BJ (cell line): ENCODE measurements around the gene PRDM16. TPM values are rescaled to one million over a fixed set of nuclear protein-coding genes. Genes with fewer than 3 reads are reported as not detected.

Experiments
- CTCF ChIA-PET: fragments of 350-600 bp; formaldehyde crosslinking; extraction: SDS; loops from one replicate; lab custom pipeline; 2021; ENCODE audit warnings: antibody characterized with exemption, inconsistent platforms; lab: Yijun Ruan, JAX
- POLR2A ChIA-PET: fragments of 300-600 bp; sonication (Branson Sonifier 250); formaldehyde crosslinking; extraction: SDS; loops from one replicate; lab custom pipeline; 2021; ENCODE audit warnings: antibody characterized with exemption; lab: Charles Lee
- DNase-seq: peaks from one replicate; pipeline ENCODE4 v3.0.0-alpha.2; 2011; ENCODE audit warnings: low read depth
- H3K27me3 ChIP-seq: 2 replicates; pipeline ENCODE4 v1.6.0; 2011; ENCODE audit warnings: low read length; ENCODE audit not compliant: control insufficient read depth, insufficient read depth
- H3K36me3 ChIP-seq: 2 replicates; pipeline ENCODE4 v1.5.1; 2011; ENCODE audit warnings: low read length; ENCODE audit not compliant: control insufficient read depth, insufficient read depth
- H3K4me3 ChIP-seq: 2 replicates; pipeline ENCODE4 v1.5.1; 2011; ENCODE audit warnings: low read depth, mild to moderate bottlenecking, control low read depth, low read length
- polyA plus RNA-seq: library from polyadenylated mRNA; depleted of rRNA; stranded (reverse); fragments of >200 nt; gene quantifications from 2 replicates; pipeline ENCODE4 v1.2.3, GENCODE V29; 2011
- TF ChIP-seq, protein P1 (sequence below): IDR thresholded peaks from 2 replicates; pipeline ENCODE4 v1.5.1; 2011; ENCODE audit warnings: low read depth, mild to moderate bottlenecking, control low read depth, inconsistent platforms, low read length, moderate library complexity; ENCODE audit not compliant: insufficient read depth

Gene PRDM16
- polyA plus RNA-seq, 1 experiment = 0.02 TPM

DNA sequence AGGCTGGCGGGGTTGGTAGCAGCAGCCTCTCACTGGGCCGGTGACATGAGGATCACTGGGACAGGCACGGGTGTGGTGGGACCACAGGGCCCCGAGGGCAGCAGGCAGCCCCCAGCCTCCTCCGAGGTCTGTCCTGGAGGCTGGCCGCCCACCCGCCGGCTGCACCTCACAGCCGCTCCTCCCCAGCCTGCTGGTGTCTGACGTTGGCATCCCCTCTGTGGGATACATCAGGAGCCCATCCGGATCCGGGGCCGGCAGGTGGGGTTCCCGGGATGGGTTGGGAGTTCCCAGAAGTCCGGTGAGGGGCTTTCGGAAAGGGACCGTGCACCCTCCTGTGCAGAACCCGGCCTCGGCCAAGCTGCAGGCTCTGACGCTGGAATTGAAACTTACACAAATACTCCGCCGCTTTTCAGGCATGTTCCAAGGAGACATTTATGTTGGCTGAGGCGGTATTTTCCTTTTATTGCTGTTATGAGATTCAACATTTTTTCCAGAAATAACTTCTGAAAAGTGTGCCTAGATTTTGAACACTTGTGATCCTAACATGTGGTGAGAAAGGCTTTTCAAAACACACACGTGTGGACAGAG is 243.4 kb downstream of the PRDM16 start:
- DNase-seq = no peak
- Histone ChIP-seq H3K4me3 (no peak overlapping the region), H3K27me3 (no peaks in the 10 kb centered on the region), H3K36me3 (no peaks in the 10 kb centered on the region)
- ChIA-PET CTCF (interaction anchor here (0.8 to 1.6 kb wide), 4 partner anchors 30 to 141 kb away, joined by 3 to 5 read pairs (median 4); no protein-coding TSS in a partner anchor), POLR2A (interaction anchor here (1.4 kb wide), 1 partner anchor 57 kb away, joined by 4 read pairs; no protein-coding TSS in a partner anchor)
- TF ChIP-seq, protein P1, sequence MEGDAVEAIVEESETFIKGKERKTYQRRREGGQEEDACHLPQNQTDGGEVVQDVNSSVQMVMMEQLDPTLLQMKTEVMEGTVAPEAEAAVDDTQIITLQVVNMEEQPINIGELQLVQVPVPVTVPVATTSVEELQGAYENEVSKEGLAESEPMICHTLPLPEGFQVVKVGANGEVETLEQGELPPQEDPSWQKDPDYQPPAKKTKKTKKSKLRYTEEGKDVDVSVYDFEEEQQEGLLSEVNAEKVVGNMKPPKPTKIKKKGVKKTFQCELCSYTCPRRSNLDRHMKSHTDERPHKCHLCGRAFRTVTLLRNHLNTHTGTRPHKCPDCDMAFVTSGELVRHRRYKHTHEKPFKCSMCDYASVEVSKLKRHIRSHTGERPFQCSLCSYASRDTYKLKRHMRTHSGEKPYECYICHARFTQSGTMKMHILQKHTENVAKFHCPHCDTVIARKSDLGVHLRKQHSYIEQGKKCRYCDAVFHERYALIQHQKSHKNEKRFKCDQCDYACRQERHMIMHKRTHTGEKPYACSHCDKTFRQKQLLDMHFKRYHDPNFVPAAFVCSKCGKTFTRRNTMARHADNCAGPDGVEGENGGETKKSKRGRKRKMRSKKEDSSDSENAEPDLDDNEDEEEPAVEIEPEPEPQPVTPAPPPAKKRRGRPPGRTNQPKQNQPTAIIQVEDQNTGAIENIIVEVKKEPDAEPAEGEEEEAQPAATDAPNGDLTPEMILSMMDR = no peak

DNA sequence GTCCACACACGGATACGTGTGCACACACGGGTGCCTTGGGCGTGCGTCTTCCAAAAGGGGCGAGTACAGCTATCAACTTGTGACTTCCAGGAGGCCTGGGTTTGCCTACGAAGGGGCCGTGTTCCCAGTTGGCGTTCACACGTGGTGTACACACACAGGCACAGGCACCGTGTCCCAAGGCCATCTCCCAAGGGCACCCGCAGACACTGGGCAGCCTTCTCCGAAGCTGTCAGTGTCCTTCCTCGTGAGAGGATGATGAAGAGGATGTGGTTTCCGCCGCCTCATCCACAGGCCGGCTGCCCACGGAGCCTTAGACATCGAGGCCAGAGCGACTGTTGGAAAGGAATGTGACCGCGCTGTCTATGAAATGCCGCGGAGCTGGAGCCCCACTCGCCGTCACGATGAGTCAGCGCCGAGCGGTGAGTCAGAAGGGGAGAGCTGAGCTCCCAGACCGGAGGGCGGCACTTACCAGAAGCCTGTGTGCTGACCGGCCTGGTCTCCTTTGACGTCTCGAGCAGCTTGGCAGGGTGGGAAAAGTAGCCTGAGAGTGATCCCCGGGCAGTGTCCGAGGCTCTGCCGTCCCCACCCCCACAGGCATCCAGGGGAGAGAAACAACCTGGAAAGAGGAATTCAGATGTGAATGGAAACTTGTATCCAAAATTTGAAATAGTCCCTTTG is 244.0 kb downstream of the PRDM16 start:
- no peak overlapping the region for H3K4me3 ChIP-seq
- ChIA-PET CTCF (interaction anchor here (1.2 to 1.6 kb wide), 3 partner anchors 31 to 140 kb away, joined by 4 to 5 read pairs (median 4); no protein-coding TSS in a partner anchor), POLR2A (interaction anchor here (1.4 kb wide), 1 partner anchor 56 kb away, joined by 4 read pairs; no protein-coding TSS in a partner anchor)
- TF ChIP-seq, protein P1 = no peak
- no peaks in the 10 kb centered on the region for H3K27me3 ChIP-seq
- peak; percentile 94 for DNase-seq
- no peaks in the 10 kb centered on the region for H3K36me3 ChIP-seq

DNA sequence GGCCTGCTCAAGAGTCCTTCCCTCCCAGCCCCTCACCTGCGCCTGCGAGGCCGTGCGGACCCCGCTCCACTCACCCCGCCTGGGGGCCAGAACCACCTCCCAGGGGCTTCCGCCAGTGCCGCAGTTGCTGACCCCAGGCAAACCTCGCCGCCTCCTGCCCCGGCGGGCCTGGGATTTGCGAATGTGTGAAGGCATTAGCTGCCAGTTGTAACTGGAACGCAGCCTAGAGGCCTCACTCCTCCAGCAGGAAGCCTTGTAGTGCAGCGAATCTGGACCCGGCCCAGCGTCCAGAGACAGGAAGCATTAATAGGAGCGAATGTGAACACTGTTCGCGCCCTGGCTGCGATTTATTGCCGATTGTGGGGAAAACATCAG is 244.6 kb downstream of the PRDM16 start:
- ChIA-PET CTCF (interaction anchor here (0.6 to 1.6 kb wide), 4 partner anchors 31 to 411 kb away, joined by 3 to 5 read pairs (median 4); no protein-coding TSS in a partner anchor), POLR2A (interaction anchor here (1.4 kb wide), 1 partner anchor 56 kb away, joined by 4 read pairs; no protein-coding TSS in a partner anchor)
- Histone ChIP-seq H3K4me3 (no peak overlapping the region), H3K27me3 (no peaks in the 10 kb centered on the region), H3K36me3 (no peaks in the 10 kb centered on the region)
- peak; percentile 39 for DNase-seq
- TF ChIP-seq, protein P1 = no peak

DNA sequence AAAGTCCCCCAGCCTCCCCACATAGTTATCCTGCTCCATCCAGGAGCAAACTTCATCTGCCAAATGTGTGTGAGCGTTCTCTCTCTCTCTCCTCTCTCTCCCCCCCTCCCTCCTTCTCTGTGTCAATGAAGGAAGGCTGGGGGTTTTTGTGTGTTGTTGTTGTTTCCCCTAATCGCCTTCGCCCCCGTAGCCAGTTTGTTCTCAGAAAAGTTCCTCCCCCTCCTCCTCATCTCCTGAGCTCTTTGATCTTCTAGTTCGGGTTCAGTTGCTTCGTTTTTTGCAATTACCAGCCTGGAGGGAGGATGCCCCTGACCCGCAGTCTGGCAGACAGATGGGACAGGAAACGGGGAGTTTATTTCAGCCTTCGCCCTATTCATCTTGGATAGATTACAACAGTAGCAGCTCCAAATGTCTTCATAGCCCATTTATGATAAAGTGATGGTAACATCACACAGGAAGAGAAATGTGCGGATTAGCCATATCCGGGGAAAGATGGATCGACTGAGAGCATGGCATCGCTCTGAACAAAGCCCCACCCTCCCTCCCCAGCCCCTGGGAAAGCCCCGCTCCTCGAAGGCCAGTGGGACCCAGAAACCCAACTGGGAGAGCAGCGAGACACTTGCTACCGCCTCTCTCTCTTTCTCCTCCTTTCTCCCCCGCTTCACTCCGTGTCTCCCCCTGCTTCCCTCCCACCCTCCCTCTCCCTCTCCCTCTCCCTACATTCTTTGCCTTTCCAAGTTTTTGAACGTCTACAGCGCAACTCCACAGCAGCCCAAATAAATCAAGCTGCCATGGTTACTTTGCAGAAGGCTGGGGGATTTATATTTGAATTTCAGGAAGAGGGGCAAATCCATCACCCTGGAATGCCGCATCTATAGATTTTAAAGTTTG is 245.7 kb downstream of the PRDM16 start:
- TF ChIP-seq, protein P1 = no peak
- CTCF ChIA-PET = interaction anchor here (1.5 kb wide), 1 partner anchor 302 kb away, joined by 5 read pairs; no protein-coding TSS in a partner anchor
- no peak for DNase-seq
- Histone ChIP-seq H3K27me3 (no peaks in the 10 kb centered on the region), H3K4me3 (no peak overlapping the region), H3K36me3 (no peaks in the 10 kb centered on the region)
- POLR2A ChIA-PET = no interaction called here
